ENCODE results near the gene CASZ1. TPM values are rescaled to one million over a fixed set of nuclear protein-coding genes. Genes with fewer than 3 reads are reported as not detected.

The CASZ1 gene
- total RNA-seq, 1 experiment from 2014 or later = 15.2 TPM

DNA sequence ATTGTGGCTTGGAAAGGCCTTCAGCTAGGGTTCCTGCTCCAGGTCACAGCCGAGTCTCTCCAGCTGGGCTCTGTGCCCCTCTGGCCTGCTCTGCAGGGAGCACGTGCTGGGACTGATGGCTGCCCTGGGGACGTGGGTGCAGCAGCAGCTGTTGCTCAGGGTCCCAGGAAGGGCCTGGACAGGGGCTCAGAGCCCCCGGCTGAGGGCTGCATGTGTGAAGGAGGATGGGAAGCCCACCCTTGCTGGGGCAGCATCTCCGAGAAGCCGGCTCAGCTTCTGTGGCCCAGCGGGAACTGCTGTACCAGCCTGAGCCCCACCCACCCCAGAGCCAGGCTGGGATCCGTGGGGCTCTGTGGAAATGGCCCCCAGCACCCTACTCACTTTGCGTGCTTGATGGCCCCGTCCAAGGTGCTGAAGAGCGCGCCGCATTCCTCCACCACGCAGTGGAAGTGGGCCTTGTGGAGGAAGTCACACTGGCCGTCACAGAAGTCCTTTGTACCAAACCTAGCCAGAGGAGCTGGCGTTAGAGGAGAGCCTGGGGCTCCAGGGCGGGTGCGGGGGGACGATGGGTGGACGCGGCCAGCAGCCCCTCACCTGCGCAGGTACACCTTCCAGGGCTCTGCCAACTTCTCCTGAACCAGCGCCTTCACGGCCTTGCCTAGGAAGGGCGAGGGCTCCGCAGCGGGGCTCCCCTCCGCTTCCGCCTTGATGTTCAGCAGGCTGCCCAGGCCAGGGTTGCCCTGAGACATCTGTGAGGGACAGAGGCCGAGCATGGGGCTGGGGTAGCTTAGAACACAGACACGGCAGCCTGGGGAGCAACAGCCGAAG is 147.5 kb downstream of the CASZ1 start:
- Histone ChIP-seq H4K20me1 (ENCODE audit: insufficient read depth) (no peaks in the 10 kb centered on the region), H3K27ac (no peak overlapping the region), H3K4me1 (replicated peaks; ENCODE audit: insufficient read depth) (no peaks in the 10 kb centered on the region), H3F3A (ENCODE audit: insufficient read depth, low read depth) (no peaks in the 10 kb centered on the region), H3K36me3 (ENCODE audit: low read depth) (no peaks in the 10 kb centered on the region), H2AFZ (no peak overlapping the region), H3K27me3 (ENCODE audit: insufficient read depth, low read depth) (no peaks in the 10 kb centered on the region), H3K4me2 (no peak overlapping the region), H3K9me2 (ENCODE audit: insufficient read depth) (no peaks in the 10 kb centered on the region), H3K4me3 (no peak overlapping the region), H3K79me2 (ENCODE audit: low read depth) (no peaks in the 10 kb centered on the region), H3K9me3 (ENCODE audit: insufficient read depth, low read depth) (no peaks in the 10 kb centered on the region)
- CTCF ChIA-PET = no interaction called here
- intact Hi-C loops (cut with micrococcal nuclease; ENCODE audit: unreplicated experiment) = no loop called here
- TF ChIP-seq, protein P1, sequence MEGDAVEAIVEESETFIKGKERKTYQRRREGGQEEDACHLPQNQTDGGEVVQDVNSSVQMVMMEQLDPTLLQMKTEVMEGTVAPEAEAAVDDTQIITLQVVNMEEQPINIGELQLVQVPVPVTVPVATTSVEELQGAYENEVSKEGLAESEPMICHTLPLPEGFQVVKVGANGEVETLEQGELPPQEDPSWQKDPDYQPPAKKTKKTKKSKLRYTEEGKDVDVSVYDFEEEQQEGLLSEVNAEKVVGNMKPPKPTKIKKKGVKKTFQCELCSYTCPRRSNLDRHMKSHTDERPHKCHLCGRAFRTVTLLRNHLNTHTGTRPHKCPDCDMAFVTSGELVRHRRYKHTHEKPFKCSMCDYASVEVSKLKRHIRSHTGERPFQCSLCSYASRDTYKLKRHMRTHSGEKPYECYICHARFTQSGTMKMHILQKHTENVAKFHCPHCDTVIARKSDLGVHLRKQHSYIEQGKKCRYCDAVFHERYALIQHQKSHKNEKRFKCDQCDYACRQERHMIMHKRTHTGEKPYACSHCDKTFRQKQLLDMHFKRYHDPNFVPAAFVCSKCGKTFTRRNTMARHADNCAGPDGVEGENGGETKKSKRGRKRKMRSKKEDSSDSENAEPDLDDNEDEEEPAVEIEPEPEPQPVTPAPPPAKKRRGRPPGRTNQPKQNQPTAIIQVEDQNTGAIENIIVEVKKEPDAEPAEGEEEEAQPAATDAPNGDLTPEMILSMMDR (conservative IDR thresholded peaks at IDR 0.05) = no peak
- TF ChIP-seq EZH2 (IDR thresholded peaks at IDR 0.05; ENCODE audit: low read depth) = no peak
- no peak for DNase-seq
- no TSS peak for BruUV-seq (replicated peaks)
- POLR2A ChIA-PET (ENCODE audit: unreplicated experiment) = no interaction called here

DNA sequence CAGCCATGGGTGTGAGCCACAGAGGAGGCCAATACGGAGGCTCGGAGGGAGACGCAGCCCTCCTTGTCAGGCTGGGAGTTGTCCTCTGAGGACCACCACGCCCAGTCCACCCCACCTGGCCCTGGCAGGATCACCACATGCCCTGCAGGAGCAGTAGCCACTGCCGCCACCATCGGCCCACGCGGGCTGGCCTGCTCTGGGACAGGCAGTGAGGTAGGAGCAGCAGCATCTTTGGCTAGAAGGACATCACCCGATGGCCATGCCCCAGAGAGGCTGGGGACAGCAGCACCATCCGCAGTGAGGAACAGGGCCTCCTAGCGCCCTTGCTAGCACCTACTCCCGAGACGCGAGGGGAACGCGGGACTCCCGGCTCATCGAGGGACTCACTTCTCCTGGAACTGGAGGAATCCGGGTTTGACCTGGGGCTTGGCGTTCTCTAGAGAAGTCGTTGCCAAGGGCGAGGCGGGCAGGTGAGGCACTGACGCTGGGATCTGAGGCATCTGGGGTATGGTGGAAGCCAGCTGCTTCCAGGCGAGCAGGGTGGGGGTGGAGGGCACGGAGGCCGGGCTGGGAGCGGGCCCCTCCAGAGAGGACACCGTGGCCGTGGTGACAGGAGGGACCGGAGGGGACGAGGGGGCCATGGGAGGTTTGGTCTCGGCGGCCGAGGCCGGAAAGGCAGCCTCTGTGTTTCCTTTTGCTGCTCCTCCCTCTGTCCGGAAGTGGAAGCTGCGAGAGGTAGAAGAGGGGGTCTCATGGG is 148.9 kb downstream of the CASZ1 start:
- TF ChIP-seq EZH2 (IDR thresholded peaks at IDR 0.05; ENCODE audit: low read depth) = no peak
- TF ChIP-seq, protein P1 (conservative IDR thresholded peaks at IDR 0.05) = no peak
- no peaks in the 10 kb centered on the region for H3K27me3 ChIP-seq (ENCODE audit: insufficient read depth, low read depth)

DNA sequence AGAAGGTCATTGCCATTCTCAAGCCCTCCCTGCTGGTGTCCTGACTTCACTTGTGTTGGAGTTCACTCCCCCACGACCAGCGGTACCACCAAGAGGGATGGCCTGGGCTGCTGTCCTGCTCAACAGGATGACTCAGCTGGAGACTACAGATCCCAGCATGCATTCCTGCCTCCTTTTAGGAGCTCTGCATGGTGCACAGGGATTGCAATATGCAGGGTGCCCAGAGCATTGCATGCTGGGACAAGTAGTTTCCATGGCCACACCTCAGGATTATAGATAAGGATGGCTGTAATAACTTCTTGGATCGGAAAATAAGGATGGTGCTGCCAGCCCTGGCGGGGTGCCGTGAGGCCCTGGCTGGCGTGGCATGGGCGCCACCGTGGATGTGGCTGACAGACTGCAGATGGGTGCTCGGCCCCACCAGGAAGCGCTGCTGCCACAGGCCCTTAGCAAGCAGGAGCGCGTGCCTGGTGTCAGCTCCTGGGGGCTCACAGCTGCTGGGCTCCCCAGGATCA is 150.0 kb downstream of the CASZ1 start:
- no peaks in the 10 kb centered on the region for H3K36me3 ChIP-seq (ENCODE audit: low read depth)
- no peak overlapping the region for H2AFZ ChIP-seq
- POLR2A ChIA-PET (ENCODE audit: unreplicated experiment) = interaction anchor here (0.6 kb wide), 1 partner anchor 714 kb away, joined by 8 read pairs; no protein-coding TSS in a partner anchor
- no peaks in the 10 kb centered on the region for H3F3A ChIP-seq (ENCODE audit: insufficient read depth, low read depth)
- H3K27ac ChIP-seq = no peak overlapping the region
- CTCF ChIA-PET = no interaction called here
- H3K4me3 ChIP-seq = no peak overlapping the region
- intact Hi-C loops (cut with micrococcal nuclease; ENCODE audit: unreplicated experiment) = no loop called here
- no peaks in the 10 kb centered on the region for H3K79me2 ChIP-seq (ENCODE audit: low read depth)
- H3K27me3 ChIP-seq (ENCODE audit: insufficient read depth, low read depth) = no peaks in the 10 kb centered on the region
- H3K4me1 ChIP-seq (replicated peaks; ENCODE audit: insufficient read depth) = no peaks in the 10 kb centered on the region
- peak in 1 of 2 experiments; percentile 35 for DNase-seq
- no peaks in the 10 kb centered on the region for H3K9me3 ChIP-seq (ENCODE audit: insufficient read depth, low read depth)
- H4K20me1 ChIP-seq (ENCODE audit: insufficient read depth) = no peaks in the 10 kb centered on the region
- H3K4me2 ChIP-seq = no peak overlapping the region
- no peaks in the 10 kb centered on the region for H3K9me2 ChIP-seq (ENCODE audit: insufficient read depth)
- no TSS peak for BruUV-seq (replicated peaks)
- no peak for TF ChIP-seq EZH2 (IDR thresholded peaks at IDR 0.05; ENCODE audit: low read depth)
- TF ChIP-seq, protein P1 (conservative IDR thresholded peaks at IDR 0.05) = no peak

More for the DNA sequence above, 148.9 kb downstream of the CASZ1 start:
- intact Hi-C loops (cut with micrococcal nuclease; ENCODE audit: unreplicated experiment) = no loop called here
- Histone ChIP-seq H3K27ac (no peak overlapping the region), H3K36me3 (ENCODE audit: low read depth) (no peaks in the 10 kb centered on the region), H3K9me3 (ENCODE audit: insufficient read depth, low read depth) (no peaks in the 10 kb centered on the region), H3K4me1 (replicated peaks; ENCODE audit: insufficient read depth) (no peaks in the 10 kb centered on the region), H3K4me2 (no peak overlapping the region), H4K20me1 (ENCODE audit: insufficient read depth) (no peaks in the 10 kb centered on the region), H3F3A (ENCODE audit: insufficient read depth, low read depth) (no peaks in the 10 kb centered on the region), H3K9me2 (ENCODE audit: insufficient read depth) (no peaks in the 10 kb centered on the region), H2AFZ (no peak overlapping the region), H3K4me3 (no peak overlapping the region), H3K79me2 (ENCODE audit: low read depth) (no peaks in the 10 kb centered on the region)
- BruUV-seq (replicated peaks) = no TSS peak
- DNase-seq = no peak
- ChIA-PET POLR2A (ENCODE audit: unreplicated experiment) (no interaction called here), CTCF (interaction anchor here (0.6 kb wide), 1 partner anchor 390 kb away, joined by 3 read pairs; no protein-coding TSS in a partner anchor)

Measured in PC-9 (cell line).